HG03565 (cell line): ENCODE data around the gene MICAL2.

ENCODE experiments used
- ATAC-seq: cut with Tn5 transposase; IDR thresholded peaks from one replicate; pipeline ENCODE4 v1.9.1; 2021; ENCODE audit warnings: mild to moderate bottlenecking, moderate library complexity; ENCODE audit not compliant: unreplicated experiment

Gene MICAL2

DNA sequence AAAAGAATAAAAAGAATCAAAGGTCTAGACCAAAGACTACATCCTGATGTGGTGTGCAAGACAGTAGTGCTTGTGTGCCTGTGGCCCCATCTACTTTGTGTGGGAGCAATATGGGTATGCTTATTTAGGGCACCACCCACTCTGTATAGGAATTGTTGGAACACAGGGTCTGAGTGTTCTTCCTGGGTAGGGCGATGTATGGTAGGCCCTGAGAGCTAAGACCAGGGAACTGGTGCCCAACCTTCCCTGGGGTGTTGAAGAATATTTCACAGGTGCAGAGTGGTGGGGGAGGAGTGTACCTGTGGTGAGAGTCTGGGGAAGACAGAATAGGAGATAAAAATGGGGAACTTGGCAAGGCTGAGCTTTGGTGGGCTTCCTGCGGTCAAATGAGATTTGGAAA is 41.9 kb downstream of the MICAL2 start:
- no peak for ATAC-seq

DNA sequence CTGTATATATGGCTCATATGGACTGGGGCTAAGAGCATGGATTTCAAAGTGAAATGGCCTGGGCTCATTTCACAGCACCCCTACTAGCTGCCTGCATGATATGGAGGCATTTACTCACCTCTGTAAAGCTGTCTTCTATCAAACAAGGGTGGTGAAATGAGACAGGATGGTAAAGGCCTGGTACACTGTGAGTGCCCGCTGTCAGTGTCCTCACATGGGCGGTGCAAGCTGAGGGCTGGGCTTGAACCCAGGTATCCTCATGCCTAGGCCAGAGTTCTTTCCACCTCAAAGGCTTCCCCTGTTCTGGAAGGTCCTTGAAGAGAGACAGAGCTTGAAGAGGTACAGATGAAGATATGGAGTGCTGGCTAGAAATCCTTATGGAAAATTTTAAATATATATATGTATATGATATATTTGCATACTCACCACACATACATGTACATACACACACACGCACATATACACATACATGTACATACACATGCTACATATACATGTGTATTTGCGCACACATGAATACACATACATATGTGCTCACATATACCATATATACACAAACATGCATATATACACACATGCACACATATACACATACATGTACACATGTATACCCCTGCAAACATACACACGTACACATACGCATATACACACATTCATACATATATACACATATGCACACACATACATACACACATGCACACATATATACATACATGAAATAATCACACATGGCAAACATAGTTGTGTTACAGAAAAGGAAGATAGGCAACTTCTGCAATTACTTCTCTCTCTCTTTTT is 44.7 kb downstream of the MICAL2 start:
- ATAC-seq = no peak

DNA sequence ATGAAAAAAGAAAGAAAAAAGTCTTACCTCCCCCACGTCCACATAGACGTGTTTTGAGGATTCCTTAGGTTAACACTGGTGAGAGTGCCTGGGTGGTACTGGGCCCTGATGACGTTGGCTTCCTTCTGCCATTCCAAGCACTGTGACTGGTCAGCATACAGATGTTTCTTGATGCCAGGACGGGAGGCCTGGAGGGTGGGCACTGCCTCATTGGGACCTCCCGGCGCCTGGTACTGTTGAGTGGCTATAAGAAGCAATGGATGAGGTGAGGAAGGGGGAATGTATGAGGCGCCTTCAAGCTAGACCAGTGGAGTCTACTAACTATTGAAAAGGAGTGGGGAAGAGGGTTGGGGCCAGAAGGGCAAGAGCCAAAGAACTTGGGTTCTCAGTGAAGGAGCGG is 45.3 kb downstream of the MICAL2 start:
- ATAC-seq = no peak

GRCh38 chr11:12156301-12157140 is 46.1 kb downstream of the MICAL2 start:
- ATAC-seq = no peak

DNA sequence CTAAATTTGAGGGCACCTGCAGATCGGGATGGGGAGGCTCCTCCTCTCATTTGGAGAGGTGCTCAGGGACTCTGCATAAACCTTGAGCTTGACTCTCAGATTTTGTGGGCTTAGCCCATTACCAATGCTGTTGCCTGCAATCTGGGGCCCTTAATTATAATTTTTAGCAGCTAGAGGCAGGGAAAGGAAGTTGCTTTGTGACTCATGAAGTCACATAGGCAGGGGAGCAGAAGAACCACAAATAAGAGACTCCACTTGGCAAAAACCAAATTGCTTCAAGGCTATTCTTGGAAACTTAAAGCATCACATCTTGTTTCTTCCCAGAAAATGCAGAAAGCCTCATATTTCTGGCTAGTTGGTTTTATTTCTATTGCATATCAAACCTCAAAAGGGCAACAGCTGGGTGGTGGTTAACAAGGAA is 46.9 kb downstream of the MICAL2 start:
- no peak for ATAC-seq

GRCh38 chr11:12158909-12159308 is 48.5 kb downstream of the MICAL2 start:
- no peak for ATAC-seq

GRCh38 chr11:12159351-12160099 is 49.1 kb downstream of the MICAL2 start:
- no peak for ATAC-seq

- ATAC-seq = no peak
Observed at GRCh38 chr11:12160231-12160630, 49.8 kb downstream of the MICAL2 start.

DNA sequence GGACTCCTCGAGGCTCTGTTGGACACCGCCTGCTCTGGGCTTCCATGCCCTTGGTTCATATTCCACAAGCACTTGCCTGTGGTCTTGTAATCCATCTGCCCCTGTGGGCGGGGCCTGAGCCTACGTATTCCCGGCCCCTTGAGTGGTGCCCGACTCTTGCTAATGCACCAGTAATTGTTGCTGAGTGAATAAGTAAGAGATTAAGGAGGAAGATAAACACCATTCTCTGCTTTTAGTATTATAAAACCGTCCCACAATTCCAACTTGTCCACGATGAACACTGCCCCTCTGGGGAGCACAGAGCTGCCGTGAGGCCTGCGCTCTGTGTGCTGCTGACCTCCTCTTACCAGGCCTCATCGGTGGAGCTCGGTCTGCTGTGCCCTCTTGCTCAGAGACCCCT is 50.3 kb downstream of the MICAL2 start:
- ATAC-seq = no peak

- no peak for ATAC-seq
Observed at GRCh38 chr11:12161137-12161536, 50.7 kb downstream of the MICAL2 start.

GRCh38 chr11:12161603-12162350 is 51.4 kb downstream of the MICAL2 start:
- ATAC-seq = no peak

DNA sequence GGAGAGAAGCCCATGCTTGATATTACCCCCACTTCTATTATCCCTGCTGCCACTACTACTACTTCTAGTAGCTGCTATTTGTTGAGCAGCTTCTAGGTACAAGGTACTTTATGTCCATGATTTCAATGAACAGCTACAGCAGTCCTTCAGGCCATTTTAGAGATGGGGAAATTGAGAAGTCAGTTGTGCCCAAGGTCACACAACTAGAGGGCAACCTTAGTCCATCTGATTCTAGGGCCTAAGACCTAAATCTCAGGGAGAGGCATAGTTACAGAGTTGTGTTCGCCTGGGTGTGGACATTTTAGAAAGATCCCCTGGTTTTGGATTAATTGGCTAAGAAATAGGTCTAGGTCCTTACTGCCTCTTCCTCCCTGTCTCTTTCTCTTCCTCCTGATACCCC is 52.3 kb downstream of the MICAL2 start:
- no peak for ATAC-seq

- ATAC-seq = no peak
Observed at GRCh38 chr11:12163181-12163941, 53.0 kb downstream of the MICAL2 start.

DNA sequence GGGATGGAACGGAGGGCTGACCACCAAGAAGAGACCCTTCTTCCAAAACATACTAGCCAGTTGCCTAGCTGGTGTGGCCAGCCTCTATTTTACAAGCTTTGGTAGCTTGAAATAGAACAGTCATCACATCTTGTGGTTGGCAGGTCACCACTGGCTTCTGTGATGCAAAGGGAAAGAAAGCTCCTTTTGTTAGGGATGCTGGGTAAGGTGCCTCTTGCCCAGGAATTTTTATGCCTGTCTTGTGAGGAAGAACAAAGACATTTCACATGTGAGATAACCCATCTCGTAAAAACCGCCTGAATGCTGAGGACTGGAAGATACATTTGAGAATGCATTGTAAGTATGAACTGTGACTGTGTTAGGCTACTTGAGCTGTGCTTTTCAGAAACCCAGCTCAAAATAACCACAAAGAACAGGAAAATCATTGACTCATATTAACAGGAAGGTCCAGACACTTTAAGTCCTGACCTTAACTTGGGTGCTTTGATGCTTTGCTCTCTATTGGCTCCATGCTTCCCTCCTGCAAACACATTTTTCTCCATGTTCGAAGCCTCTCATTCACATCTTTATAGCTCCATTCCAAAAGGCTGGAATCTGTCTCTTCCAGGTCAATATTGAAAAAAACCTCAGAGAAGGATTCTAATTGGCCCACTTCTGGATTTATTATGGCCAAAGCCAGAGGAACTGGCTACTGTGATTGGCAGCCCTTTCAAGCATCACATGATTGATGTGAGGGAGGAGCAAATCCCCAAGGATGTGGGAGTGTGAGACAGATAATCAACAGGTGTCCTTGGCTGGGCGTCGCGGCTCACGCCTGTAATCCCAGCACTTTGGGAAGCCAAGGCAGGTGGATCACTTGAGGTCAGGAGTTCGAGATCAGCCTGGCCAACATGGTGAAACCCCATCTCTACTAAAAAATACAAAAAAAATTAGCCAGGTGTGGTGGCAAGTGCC is 53.9 kb downstream of the MICAL2 start:
- no peak for ATAC-seq

DNA sequence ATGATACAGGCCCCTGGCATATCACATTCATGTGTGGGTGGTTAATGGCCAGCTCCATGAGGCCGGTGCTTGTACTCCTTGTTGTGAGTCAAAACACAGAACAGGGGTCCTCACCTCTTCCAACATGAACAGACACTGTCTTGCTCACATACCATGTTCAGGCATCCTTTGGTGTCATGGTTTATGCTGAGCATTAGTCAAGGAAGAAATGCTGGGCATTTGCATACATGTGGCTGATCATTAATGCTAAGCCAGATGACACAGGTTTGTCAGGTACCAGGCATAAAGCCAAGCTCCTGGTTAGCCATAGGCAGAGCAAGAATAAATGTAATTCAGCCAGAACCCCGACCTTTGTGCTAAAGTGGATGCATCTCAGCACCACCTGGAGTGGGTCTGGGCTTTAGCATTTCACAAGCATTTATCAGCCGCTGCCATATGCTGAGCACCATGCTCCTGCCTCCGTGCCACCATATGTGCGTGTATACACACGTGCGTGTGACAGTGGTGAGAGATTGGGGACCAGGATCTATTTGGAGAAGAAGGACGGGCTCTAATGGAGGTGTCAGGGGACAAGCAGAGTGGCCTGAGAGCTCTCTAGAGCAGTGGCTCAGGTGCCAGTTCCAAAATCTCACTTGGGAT is 55.0 kb downstream of the MICAL2 start:
- ATAC-seq = no peak

DNA sequence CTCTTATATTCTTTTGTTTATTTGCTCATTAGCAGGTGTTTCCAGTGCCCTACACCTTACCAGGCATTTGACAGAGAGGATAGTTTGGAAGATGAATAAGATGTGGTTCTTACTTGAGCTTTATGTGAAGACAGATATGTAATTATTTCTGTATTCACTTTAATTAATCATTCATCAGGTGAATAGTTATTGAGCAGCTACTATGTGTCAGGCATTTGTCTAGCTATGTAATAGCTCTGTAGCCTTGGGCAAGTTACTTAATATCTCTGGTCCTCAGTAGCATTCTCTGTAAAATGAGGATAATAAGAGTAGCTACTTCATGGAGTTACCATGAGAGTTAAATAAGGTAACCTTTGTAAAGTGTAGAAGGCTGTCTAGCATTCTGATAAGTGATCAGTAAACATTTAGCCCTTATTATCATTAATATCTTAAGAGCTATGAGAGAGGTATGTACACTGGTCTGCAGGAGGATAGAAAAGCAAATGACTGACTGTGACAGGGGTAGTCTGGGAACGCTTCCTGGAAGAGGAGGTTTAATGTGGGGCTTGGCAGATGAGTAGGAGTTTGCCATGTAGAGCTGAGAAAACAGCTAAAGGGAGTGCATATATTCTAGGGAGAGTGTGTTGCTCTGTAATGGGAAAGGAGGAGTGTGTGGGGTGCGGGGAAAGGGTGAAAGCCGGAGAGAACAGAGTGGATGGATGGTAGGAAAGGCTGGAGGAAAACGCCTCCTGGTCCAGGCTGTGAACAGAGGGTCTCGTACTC is 56.1 kb downstream of the MICAL2 start:
- ATAC-seq = no peak
